Measurements from ENCODE around the gene TICAM1.
"Not testable (repeated sequence)": the region's sequence is repeated elsewhere in the genome, so short reads cannot be mapped to it uniquely, and the experiment has no call there.

DNA sequence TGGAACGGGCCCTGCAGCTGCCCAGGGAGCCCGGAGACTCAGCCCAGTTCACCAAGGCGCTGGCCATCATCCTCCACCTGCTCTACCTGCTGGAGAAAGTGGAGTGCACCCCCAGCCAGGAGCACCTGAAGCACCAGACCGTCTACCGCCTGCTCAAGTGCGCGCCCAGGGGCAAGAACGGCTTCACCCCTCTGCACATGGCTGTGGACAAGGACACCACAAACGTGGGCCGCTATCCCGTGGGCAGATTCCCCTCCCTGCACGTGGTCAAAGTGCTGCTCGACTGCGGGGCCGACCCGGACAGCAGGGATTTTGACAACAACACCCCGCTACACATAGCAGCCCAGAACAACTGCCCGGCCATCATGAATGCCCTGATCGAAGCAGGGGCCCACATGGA, 38.2 kb downstream of the TICAM1 start:
- TF ChIP-seq, protein P1, sequence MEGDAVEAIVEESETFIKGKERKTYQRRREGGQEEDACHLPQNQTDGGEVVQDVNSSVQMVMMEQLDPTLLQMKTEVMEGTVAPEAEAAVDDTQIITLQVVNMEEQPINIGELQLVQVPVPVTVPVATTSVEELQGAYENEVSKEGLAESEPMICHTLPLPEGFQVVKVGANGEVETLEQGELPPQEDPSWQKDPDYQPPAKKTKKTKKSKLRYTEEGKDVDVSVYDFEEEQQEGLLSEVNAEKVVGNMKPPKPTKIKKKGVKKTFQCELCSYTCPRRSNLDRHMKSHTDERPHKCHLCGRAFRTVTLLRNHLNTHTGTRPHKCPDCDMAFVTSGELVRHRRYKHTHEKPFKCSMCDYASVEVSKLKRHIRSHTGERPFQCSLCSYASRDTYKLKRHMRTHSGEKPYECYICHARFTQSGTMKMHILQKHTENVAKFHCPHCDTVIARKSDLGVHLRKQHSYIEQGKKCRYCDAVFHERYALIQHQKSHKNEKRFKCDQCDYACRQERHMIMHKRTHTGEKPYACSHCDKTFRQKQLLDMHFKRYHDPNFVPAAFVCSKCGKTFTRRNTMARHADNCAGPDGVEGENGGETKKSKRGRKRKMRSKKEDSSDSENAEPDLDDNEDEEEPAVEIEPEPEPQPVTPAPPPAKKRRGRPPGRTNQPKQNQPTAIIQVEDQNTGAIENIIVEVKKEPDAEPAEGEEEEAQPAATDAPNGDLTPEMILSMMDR (IDR thresholded peaks at IDR 0.05): not testable (repeated sequence)
- TF ChIP-seq POLR2A, POLR2AphosphoS5, EP300 (IDR thresholded peaks at IDR 0.05): not testable (repeated sequence)

Data from stomach (tissue), 4 donors.